Tibial nerve (tissue), 4 donors: Measurements from ENCODE around the gene PALM. TPM values are rescaled to one million over a fixed set of nuclear protein-coding genes. Genes with fewer than 3 reads are reported as not detected.

Experiments
- DNase-seq, 2 donors: peaks; one replicate each; pipeline ENCODE4 v3.0.0-alpha.2; 2019; ENCODE audit warnings: low spot score in 2 of 2
- H3K27ac ChIP-seq, 4 donors: fragments of 200-600 bp; sonication (generic) in 3 of 4; one replicate each; pipeline ENCODE4 v1.5.1; 2017 to 2019; ENCODE audit warnings: mild to moderate bottlenecking in 1 of 4
- H3K27me3 ChIP-seq, 2 donors: fragments of 200-600 bp; sonication (generic) in 1 of 2; one replicate each; pipeline versions ENCODE4 v1.5.1 to v1.6.0; 2017 to 2019
- H3K36me3 ChIP-seq, 3 donors: fragments of 200-600 bp; sonication (generic); one replicate each; pipeline ENCODE4 v1.5.1; 2018 to 2019
- H3K4me1 ChIP-seq, 4 donors: fragments of 200-600 bp; sonication (generic) in 3 of 4; one replicate each; pipeline ENCODE4 v1.5.1; 2017 to 2019
- H3K4me3 ChIP-seq, 4 donors: fragments of 200-600 bp; sonication (generic) in 3 of 4; one replicate each; pipeline ENCODE4 v1.5.1; 2017 to 2019; ENCODE audit warnings: mild to moderate bottlenecking in 1 of 4, moderate library complexity in 1 of 4
- H3K9me3 ChIP-seq, 4 donors: fragments of 200-600 bp; sonication (generic) in 3 of 4; one replicate each; pipeline ENCODE4 v1.5.1; 2017 to 2019
- EP300 ChIP-seq, 2 donors: sonication (generic); formaldehyde crosslinking; IDR thresholded peaks; one replicate each; pipeline ENCODE4 v1.6.1; 2017; ENCODE audit warnings: antibody characterized with exemption in 2 of 2, mild to moderate bottlenecking in 1 of 2
- POLR2A ChIP-seq, 2 donors: fragments of 450-650 bp; IDR thresholded peaks; one replicate each; pipeline ENCODE4 v1.6.1; 2017; ENCODE audit warnings: antibody characterized with exemption in 2 of 2, mild to moderate bottlenecking in 2 of 2, moderate library complexity in 2 of 2
- WGBS, 2 donors: methylation state at CpG; one replicate each; pipeline ENCODE4 v1.1.5; 2018; 5-methylcytosine and 5-hydroxymethylcytosine counted together
- total RNA-seq, 4 donors: library from RNA; depleted of rRNA; stranded (reverse); fragments of >200 nt; gene quantifications; one replicate each; pipeline ENCODE4 v1.1.0, GENCODE V29; 2016
- TF ChIP-seq, protein P1 (sequence below), 5 experiments: fragments of 200-600 bp in 3 of 5; fragments of 450-650 bp in 2 of 5; sonication (generic) in 3 of 5; IDR thresholded peaks; one replicate each; pipeline ENCODE4 v1.5.1; 2016 to 2019; ENCODE audit warnings: antibody characterized with exemption in 5 of 5, mild to moderate bottlenecking in 3 of 5, moderate library complexity in 2 of 5

The PALM gene
- total RNA-seq, 4 donors from 2014 or later: 65.7 to 101 (median 98.0) TPM

- Histone ChIP-seq H3K27ac (peak overlapping the region; percentile 94 to 99 (median 96)), H3K4me1 (peaks cover 0 to 74% (median 43%) of the 10 kb centered on the region in 4 donors), H3K36me3 (peaks cover 0 to 11% (median 0%) of the 10 kb centered on the region in 3 donors), H3K9me3 (no peaks in the 10 kb centered on the region), H3K4me3 (peak overlapping the region; percentile 50 to 90 (median 70)), H3K27me3 (no peaks in the 10 kb centered on the region)
- peak; percentile 67 to 73 for DNase-seq
- TF ChIP-seq EP300 (IDR thresholded peaks at IDR 0.05): peak; percentile 38 to 87
- TF ChIP-seq, protein P1, sequence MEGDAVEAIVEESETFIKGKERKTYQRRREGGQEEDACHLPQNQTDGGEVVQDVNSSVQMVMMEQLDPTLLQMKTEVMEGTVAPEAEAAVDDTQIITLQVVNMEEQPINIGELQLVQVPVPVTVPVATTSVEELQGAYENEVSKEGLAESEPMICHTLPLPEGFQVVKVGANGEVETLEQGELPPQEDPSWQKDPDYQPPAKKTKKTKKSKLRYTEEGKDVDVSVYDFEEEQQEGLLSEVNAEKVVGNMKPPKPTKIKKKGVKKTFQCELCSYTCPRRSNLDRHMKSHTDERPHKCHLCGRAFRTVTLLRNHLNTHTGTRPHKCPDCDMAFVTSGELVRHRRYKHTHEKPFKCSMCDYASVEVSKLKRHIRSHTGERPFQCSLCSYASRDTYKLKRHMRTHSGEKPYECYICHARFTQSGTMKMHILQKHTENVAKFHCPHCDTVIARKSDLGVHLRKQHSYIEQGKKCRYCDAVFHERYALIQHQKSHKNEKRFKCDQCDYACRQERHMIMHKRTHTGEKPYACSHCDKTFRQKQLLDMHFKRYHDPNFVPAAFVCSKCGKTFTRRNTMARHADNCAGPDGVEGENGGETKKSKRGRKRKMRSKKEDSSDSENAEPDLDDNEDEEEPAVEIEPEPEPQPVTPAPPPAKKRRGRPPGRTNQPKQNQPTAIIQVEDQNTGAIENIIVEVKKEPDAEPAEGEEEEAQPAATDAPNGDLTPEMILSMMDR (IDR thresholded peaks at IDR 0.05): no peak
- WGBS, 2 donors: 0 to 1% methylated on average over 2 to 13 of the region's 15 CpGs
Measured at GRCh38 chr19:677201-677600, 31.5 kb upstream of the PALM start.

- DNase-seq: no peak
- H3K27me3 ChIP-seq: no peaks in the 10 kb centered on the region
- H3K4me1 ChIP-seq: peaks cover 0 to 69% (median 43%) of the 10 kb centered on the region in 4 donors
- H3K27ac ChIP-seq: peak overlapping the region; percentile 94 to 99 (median 96)
- peak overlapping the region; percentile 50 to 90 (median 70) for H3K4me3 ChIP-seq
- no peaks in the 10 kb centered on the region for H3K9me3 ChIP-seq
- H3K36me3 ChIP-seq: peaks cover 0 to 17% (median 0%) of the 10 kb centered on the region in 3 donors
- TF ChIP-seq, protein P1 (IDR thresholded peaks at IDR 0.05): no peak
- TF ChIP-seq EP300 (IDR thresholded peaks at IDR 0.05) (no peak), POLR2A (IDR thresholded peaks at IDR 0.05) (no peak)
- 37 to 46% methylated on average over 12 to 18 of the region's 22 CpGs for WGBS, 2 donors
Measured at GRCh38 chr19:677601-678436, 30.9 kb upstream of the PALM start.

DNA sequence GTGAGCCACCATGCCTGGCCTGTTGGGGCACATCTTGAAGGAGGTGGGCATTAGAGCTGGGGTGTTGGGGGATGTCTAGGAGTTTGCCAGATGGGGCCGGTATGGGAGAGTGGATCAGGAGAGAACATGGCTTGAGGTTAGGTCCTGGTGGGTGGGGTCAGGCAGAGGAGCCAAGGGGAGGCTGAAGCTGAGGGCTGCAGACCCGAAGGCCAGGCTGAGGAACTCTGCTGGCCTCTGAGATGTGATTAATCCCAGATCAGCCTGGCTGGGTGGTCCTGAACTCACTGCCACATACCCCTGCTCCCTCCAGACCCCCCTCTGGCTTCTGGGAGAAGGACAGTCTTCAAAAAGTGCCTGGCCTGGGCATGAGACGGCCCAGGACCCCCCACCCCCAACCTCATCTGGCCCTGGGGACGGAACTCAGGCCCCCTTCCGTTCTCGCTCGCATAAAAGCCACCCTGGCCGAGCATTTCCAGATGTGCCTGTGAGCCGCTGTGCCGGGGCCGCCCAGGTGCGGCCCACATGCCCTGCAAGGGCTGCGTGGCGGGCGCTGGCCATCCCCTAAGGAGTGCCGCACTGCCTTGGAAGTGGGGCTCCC, 29.8 kb upstream of the PALM start:
- Histone ChIP-seq H3K4me3 (peak overlapping the region; percentile 60 to 90 (median 74)), H3K27me3 (no peaks in the 10 kb centered on the region), H3K4me1 (peaks cover 0 to 61% (median 42%) of the 10 kb centered on the region in 4 donors), H3K27ac (peak overlapping the region; percentile 94 to 99 (median 99)), H3K36me3 (peaks cover 0 to 20% (median 0%) of the 10 kb centered on the region in 3 donors), H3K9me3 (no peaks in the 10 kb centered on the region)
- 74 to 82% methylated on average over 5 to 16 of the region's 16 CpGs for WGBS, 2 donors
- DNase-seq: no peak
- TF ChIP-seq POLR2A (IDR thresholded peaks at IDR 0.05): no peak
- TF ChIP-seq EP300 (IDR thresholded peaks at IDR 0.05): no peak
- TF ChIP-seq, protein P1 (IDR thresholded peaks at IDR 0.05): no peak

- Histone ChIP-seq H3K9me3 (no peaks in the 10 kb centered on the region), H3K4me3 (peak overlapping the region; percentile 60 to 90 (median 74)), H3K27ac (peak overlapping the region; percentile 94 to 99 (median 99)), H3K27me3 (no peaks in the 10 kb centered on the region), H3K4me1 (peaks cover 0 to 53% (median 35%) of the 10 kb centered on the region in 4 donors), H3K36me3 (peaks cover 0 to 20% (median 0%) of the 10 kb centered on the region in 3 donors)
- peak; percentile 41 to 59 for DNase-seq
- TF ChIP-seq EP300 (IDR thresholded peaks at IDR 0.05): peak; percentile 74 to 88
- TF ChIP-seq, protein P1 (IDR thresholded peaks at IDR 0.05): no peak
- no peak for TF ChIP-seq POLR2A (IDR thresholded peaks at IDR 0.05)
- 4 to 14% methylated on average over 14 to 29 of the region's 69 CpGs for WGBS, 2 donors
Measured at GRCh38 chr19:679418-680286, 29.1 kb upstream of the PALM start.
